ENCODE measurements around the gene CSF1R.

Gene CSF1R

GRCh38 chr5:150073677-150074076, 12.7 kb downstream of the CSF1R start:
- in situ Hi-C loops (cut with MboI; ENCODE audit: low sequenced_read_pairs), result no loop called here

- in situ Hi-C loops (cut with MboI; ENCODE audit: low sequenced_read_pairs), result no loop called here
Observed at GRCh38 chr5:150073086-150073625, 13.2 kb downstream of the CSF1R start.

GRCh38 chr5:150070821-150071220, 15.5 kb downstream of the CSF1R start:
- in situ Hi-C loops (cut with MboI; ENCODE audit: low sequenced_read_pairs), result no loop called here

GRCh38 chr5:150069672-150070627, 16.4 kb downstream of the CSF1R start:
- in situ Hi-C loops (cut with MboI; ENCODE audit: low sequenced_read_pairs), result no loop called here

- in situ Hi-C loops (cut with MboI; ENCODE audit: low sequenced_read_pairs), result no loop called here
Observed at GRCh38 chr5:150068961-150069645, 17.3 kb downstream of the CSF1R start.

- in situ Hi-C loops (cut with MboI; ENCODE audit: low sequenced_read_pairs), result no loop called here
Observed at GRCh38 chr5:150068472-150068871, 17.9 kb downstream of the CSF1R start.

- in situ Hi-C loops (cut with MboI; ENCODE audit: low sequenced_read_pairs), result no loop called here
Observed at GRCh38 chr5:150068071-150068470, 18.3 kb downstream of the CSF1R start.

- in situ Hi-C loops (cut with MboI; ENCODE audit: low sequenced_read_pairs), result no loop called here
Observed at GRCh38 chr5:150067405-150067960, 18.9 kb downstream of the CSF1R start.

GRCh38 chr5:150066901-150067396, 19.4 kb downstream of the CSF1R start:
- in situ Hi-C loops (cut with MboI; ENCODE audit: low sequenced_read_pairs), result no loop called here

- in situ Hi-C loops (cut with MboI; ENCODE audit: low sequenced_read_pairs), result no loop called here
Observed at GRCh38 chr5:150066436-150066835, 19.9 kb downstream of the CSF1R start.

GRCh38 chr5:150065886-150066285, 20.5 kb downstream of the CSF1R start:
- in situ Hi-C loops (cut with MboI; ENCODE audit: low sequenced_read_pairs), result no loop called here

- in situ Hi-C loops (cut with MboI; ENCODE audit: low sequenced_read_pairs), result no loop called here
Observed at GRCh38 chr5:150065346-150065745, 21.0 kb downstream of the CSF1R start.

GRCh38 chr5:150064681-150065220, 21.6 kb downstream of the CSF1R start:
- in situ Hi-C loops (cut with MboI; ENCODE audit: low sequenced_read_pairs), result no loop called here

- in situ Hi-C loops (cut with MboI; ENCODE audit: low sequenced_read_pairs), result no loop called here
Observed at GRCh38 chr5:150063638-150064037, 22.7 kb downstream of the CSF1R start.

- in situ Hi-C loops (cut with MboI; ENCODE audit: low sequenced_read_pairs), result no loop called here
Observed at GRCh38 chr5:150062216-150062922, 24.0 kb downstream of the CSF1R start.

GRCh38 chr5:150061538-150061995, 24.8 kb downstream of the CSF1R start:
- in situ Hi-C loops (cut with MboI; ENCODE audit: low sequenced_read_pairs), result no loop called here

GRCh38 chr5:150060471-150060870, 25.9 kb downstream of the CSF1R start:
- in situ Hi-C loops (cut with MboI; ENCODE audit: low sequenced_read_pairs), result no loop called here

- in situ Hi-C loops (cut with MboI; ENCODE audit: low sequenced_read_pairs), result no loop called here
Observed at GRCh38 chr5:150059623-150060022, 26.7 kb downstream of the CSF1R start.

GRCh38 chr5:150058480-150059126, 27.8 kb downstream of the CSF1R start:
- in situ Hi-C loops (cut with MboI; ENCODE audit: low sequenced_read_pairs), result no loop called here

GRCh38 chr5:150057996-150058395, 28.4 kb downstream of the CSF1R start:
- in situ Hi-C loops (cut with MboI; ENCODE audit: low sequenced_read_pairs), result no loop called here
